AG04450 (cell line): Measurements from ENCODE around the gene NKAIN2. TPM values are rescaled to one million over a fixed set of nuclear protein-coding genes. Genes with fewer than 3 reads are reported as not detected.

Experiments used
- CTCF ChIA-PET: fragments of 300-600, 350-600 bp; formaldehyde crosslinking; extraction: SDS; loops from one replicate; lab custom pipeline; 2022; ENCODE audit warnings: antibody characterized with exemption, inconsistent platforms; lab: Charles Lee
- POLR2A ChIA-PET: fragments of 350-600 bp; formaldehyde crosslinking; extraction: SDS; loops from one replicate; lab custom pipeline; 2021; ENCODE audit warnings: antibody characterized with exemption, inconsistent platforms; lab: Yijun Ruan, JAX
- DNase-seq: peaks from one replicate; pipeline ENCODE4 v3.0.0-alpha.2; 2011; ENCODE audit warnings: low read depth, low spot score
- H3K27ac ChIP-seq: one replicate; pipeline ENCODE4 v1.5.1; 2012; ENCODE audit warnings: low read depth, low read length, control low read depth
- H3K27me3 ChIP-seq: one replicate; pipeline ENCODE4 v1.6.0; 2012; ENCODE audit warnings: low read length; ENCODE audit not compliant: control insufficient read depth, insufficient read depth
- H3K4me3 ChIP-seq: 2 replicates; pipeline ENCODE4 v1.5.1; 2011; ENCODE audit warnings: mild to moderate bottlenecking, low read depth, low read length, control low read depth
- H3K9me3 ChIP-seq: 2 replicates; pipeline ENCODE4 v1.5.1; 2012; ENCODE audit warnings: low read length; ENCODE audit not compliant: control insufficient read depth, insufficient read depth
- CTCF ChIP-seq: IDR thresholded peaks from 2 replicates; pipeline ENCODE4 v1.5.1; 2011; ENCODE audit warnings: low read depth, low read length, control low read depth, inconsistent platforms
- polyA plus RNA-seq: library from polyadenylated mRNA; depleted of rRNA; stranded (reverse); fragments of >200 nt; gene quantifications from 2 replicates; pipeline ENCODE4 v1.2.3, GENCODE V29; 2011

Gene NKAIN2
- polyA plus RNA-seq, 1 experiment, result not detected

DNA sequence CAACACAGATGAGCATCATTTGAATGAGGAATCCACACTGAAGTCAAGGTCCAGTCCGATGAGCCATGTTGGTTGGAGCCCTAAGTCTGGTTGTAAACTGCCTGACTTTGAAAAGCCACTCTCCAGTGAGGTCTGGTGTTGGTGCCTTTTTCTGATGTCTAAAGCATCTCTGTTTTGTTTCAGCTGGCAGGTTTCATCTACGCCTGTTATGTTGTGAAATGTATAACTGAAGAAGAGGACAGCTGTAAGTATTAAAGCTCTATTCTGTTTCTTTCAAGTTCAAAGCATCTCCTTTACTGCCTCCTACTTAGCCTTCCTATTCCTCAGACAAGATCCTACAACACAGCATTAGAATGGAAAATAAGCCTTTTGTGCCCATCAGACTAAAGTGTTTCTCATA lies 987.5 kb downstream of the NKAIN2 start:
- Histone ChIP-seq H3K4me3 (no peak overlapping the region), H3K27me3 (no peaks in the 10 kb centered on the region), H3K27ac (no peak overlapping the region), H3K9me3 (no peaks in the 10 kb centered on the region)
- ChIA-PET POLR2A (no interaction called here), CTCF (no interaction called here)
- TF ChIP-seq CTCF, result no peak
- no peak for DNase-seq

DNA sequence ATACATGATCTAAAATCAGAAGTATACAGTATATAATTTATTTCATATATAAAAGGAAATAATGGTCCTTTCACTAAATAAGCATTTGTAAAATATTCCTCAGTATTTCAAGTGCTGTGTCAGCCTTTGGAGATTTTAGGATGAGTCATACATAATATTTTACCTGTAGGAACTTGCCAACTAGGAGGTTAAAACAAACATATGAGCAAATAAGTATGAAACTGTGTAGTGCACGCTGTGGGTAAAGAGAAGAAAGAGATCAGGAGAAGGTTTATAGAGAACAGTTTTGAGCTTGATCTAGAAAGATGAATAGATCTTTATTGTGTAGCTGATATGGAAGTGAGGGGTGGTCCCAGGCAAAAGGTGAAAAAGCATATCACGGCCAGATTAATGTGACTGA lies 988.7 kb downstream of the NKAIN2 start:
- no peak for TF ChIP-seq CTCF
- ChIA-PET CTCF (no interaction called here), POLR2A (no interaction called here)
- Histone ChIP-seq H3K4me3 (no peak overlapping the region), H3K27ac (no peak overlapping the region), H3K27me3 (no peaks in the 10 kb centered on the region), H3K9me3 (no peaks in the 10 kb centered on the region)
- DNase-seq, result no peak

DNA sequence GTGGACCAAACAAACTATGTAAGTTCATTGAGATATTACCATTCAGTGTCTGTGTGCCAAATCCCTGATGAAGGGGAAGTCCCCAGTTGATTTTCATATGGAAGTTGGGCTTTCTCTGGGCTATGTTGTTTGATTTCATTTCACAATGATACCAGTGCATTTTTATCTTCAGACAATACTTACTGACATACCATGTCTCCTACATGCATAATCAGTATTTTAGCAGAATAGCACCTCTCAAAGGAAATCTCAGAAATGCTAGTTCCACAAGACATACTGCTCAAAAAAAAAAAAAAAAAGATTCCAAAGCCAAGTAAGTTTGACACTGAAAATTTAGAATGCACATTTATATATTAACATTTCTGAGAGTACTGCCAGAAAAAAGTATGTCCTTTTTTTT lies 989.7 kb downstream of the NKAIN2 start:
- TF ChIP-seq CTCF, result no peak
- H3K9me3 ChIP-seq, result no peaks in the 10 kb centered on the region
- POLR2A ChIA-PET, result no interaction called here
- H3K27ac ChIP-seq, result no peak overlapping the region
- DNase-seq, result no peak
- CTCF ChIA-PET, result no interaction called here
- H3K4me3 ChIP-seq, result no peak overlapping the region
- H3K27me3 ChIP-seq, result no peaks in the 10 kb centered on the region

DNA sequence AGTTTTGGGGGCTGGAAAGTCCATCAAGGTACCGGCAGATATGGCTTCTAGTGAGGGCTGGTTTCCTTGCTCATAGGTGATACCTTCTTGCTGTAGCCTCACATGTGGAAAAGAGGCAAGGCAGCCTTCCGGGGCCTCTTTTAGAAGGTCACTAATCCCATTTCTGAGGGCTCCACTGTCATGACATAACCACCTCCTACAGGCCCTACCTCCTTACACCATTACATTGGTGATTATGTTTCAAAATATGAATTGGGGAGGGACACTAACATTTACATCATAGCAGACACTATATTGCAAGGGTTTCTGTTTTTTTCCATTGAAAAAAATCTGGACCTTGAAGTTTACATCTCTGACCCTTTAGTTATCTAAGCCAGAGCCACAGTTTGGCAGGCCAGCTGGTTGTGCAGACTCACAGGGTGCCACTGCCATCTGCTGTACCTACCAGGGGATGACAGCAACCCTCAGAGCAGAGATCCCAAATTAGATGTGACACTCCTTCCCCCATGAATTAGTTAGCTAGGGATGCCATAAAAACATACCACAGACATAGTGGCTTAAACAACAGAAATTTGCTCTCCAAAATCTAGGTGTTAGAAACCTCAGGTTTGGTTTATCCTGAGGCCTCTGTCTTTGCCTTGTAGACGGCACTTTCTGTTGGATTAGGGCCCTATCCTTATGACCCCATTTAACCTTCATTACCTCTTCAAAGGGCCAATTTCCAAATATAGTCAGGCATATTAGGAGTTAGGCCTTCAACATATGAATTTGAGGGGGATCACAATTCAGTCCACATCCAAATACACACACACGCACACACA lies 992.2 kb downstream of the NKAIN2 start:
- Histone ChIP-seq H3K9me3 (no peaks in the 10 kb centered on the region), H3K4me3 (no peak overlapping the region), H3K27ac (no peak overlapping the region), H3K27me3 (no peaks in the 10 kb centered on the region)
- DNase-seq, result no peak
- TF ChIP-seq CTCF, result no peak
- CTCF ChIA-PET, result no interaction called here
- POLR2A ChIA-PET, result no interaction called here

DNA sequence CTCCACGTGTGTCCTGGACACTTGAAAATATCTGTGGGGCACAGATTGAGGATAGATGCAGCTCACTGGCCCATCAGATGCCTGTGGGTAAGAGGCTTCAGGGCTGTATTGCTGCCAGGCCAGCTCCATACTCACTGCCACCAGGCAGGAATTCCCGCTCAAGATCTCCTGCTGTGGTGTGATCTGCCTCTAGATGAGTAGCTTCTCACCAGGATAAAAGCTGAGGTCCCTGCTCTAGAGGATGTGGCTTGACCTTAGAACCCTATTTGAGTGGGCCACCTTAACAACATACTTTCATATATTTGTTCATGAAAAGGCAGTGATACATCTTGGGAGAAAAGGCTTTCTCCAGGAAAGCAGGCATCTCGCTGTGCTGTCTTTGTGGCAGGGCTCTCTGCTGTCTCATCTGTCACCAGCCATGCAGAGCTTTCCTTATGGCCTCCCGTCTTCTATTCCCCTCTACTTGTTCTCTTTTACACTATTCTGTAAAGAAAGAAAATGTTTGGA lies 992.9 kb downstream of the NKAIN2 start:
- ChIA-PET CTCF (interaction anchor here (0.6 kb wide), 1 partner anchor 1386 kb away, joined by 3 read pairs; no protein-coding TSS in a partner anchor), POLR2A (no interaction called here)
- DNase-seq, result no peak
- no peak for TF ChIP-seq CTCF
- no peaks in the 10 kb centered on the region for H3K27me3 ChIP-seq
- H3K9me3 ChIP-seq, result no peaks in the 10 kb centered on the region
- H3K27ac ChIP-seq, result no peak overlapping the region
- H3K4me3 ChIP-seq, result no peak overlapping the region
